K562 (cell line): Measurements from ENCODE around the gene VWA7. TPM values are rescaled to one million over a fixed set of nuclear protein-coding genes. Genes with fewer than 3 reads are reported as not detected.

Source experiments
- CC2D1A ChIP-seq: fragments of 450-650 bp; IDR thresholded peaks from 2 replicates; pipeline ENCODE4 v1.6.1; 2017; ENCODE audit warnings: mild to moderate bottlenecking
- CHD4 ChIP-seq: fragments of 200-600 bp; sonication (generic); IDR thresholded peaks from 3 replicates; pipeline ENCODE4 v1.6.1; 2012; ENCODE audit warnings: low read depth, mild to moderate bottlenecking, mixed read lengths, low read length, inconsistent platforms; ENCODE audit not compliant: insufficient read depth, insufficient replicate concordance, poor library complexity, severe bottlenecking
- E2F3 ChIP-seq: fragments of 250-450 bp; sonication (Bioruptor Pico); IDR thresholded peaks from 2 replicates; pipeline ENCODE4 v1.4.0; 2020; ENCODE audit warnings: mild to moderate bottlenecking
- HDAC2 ChIP-seq: fragments of 450-650 bp; IDR thresholded peaks from 2 replicates; pipeline ENCODE4 v1.6.1; 2016; ENCODE audit warnings: mild to moderate bottlenecking
- HMGXB4 ChIP-seq: sonication (generic); formaldehyde crosslinking; IDR thresholded peaks from 2 replicates; pipeline ENCODE4 v1.8.1; 2023; ENCODE audit warnings: mild to moderate bottlenecking, missing genetic modification reagents
- HNRNPL ChIP-seq: fragments of 200-400 bp; formaldehyde crosslinking; IDR thresholded peaks from 2 replicates; pipeline ENCODE4 v1.6.1; 2017; ENCODE audit warnings: low read depth, mild to moderate bottlenecking, low read length
- MCM2 ChIP-seq: fragments of 450-650 bp; IDR thresholded peaks from 2 replicates; pipeline ENCODE4 v1.6.1; 2017; ENCODE audit warnings: low read depth, mild to moderate bottlenecking
- MNT ChIP-seq, 2 experiments: fragments of 450-650 bp; conservative IDR thresholded peaks; 2 replicates each; pipeline ENCODE4 v1.6.1; 2017; ENCODE audit warnings: mild to moderate bottlenecking in 2 of 2, moderate library complexity in 2 of 2
- PRPF4 ChIP-seq: fragments of 200-400 bp; formaldehyde crosslinking; IDR thresholded peaks from one replicate; pipeline ENCODE4 v1.6.1; 2017; ENCODE audit warnings: low read length, low read depth, mild to moderate bottlenecking; ENCODE audit not compliant: insufficient read depth, poor library complexity, severe bottlenecking
- SMC3 ChIP-seq: conservative IDR thresholded peaks from 2 replicates; pipeline ENCODE4 v1.6.1; 2011; ENCODE audit warnings: low read depth, low read length, improper control_type of control experiment; ENCODE audit not compliant: insufficient read depth
- ZNF124 ChIP-seq: sonication (generic); formaldehyde crosslinking; IDR thresholded peaks from 2 replicates; pipeline ENCODE4 v1.8.1; 2022; ENCODE audit warnings: missing genetic modification reagents
- ZNF431 ChIP-seq: sonication (generic); formaldehyde crosslinking; IDR thresholded peaks from 2 replicates; pipeline ENCODE4 v1.8.0; 2022; ENCODE audit warnings: mild to moderate bottlenecking, missing genetic modification reagents
- ZNF561 ChIP-seq: fragments of 450-650 bp; formaldehyde crosslinking; conservative IDR thresholded peaks from 2 replicates; pipeline ENCODE4 v1.4.0; 2020; ENCODE audit warnings: mild to moderate bottlenecking, moderate library complexity
- polyA plus RNA-seq, 8 experiments: library from polyadenylated mRNA; depleted of rRNA in 4 of 8; stranded (reverse) in 5 of 8; unstranded in 3 of 8; fragments of >200 nt; fragmentation: Nextera tagmentation in 2 of 8; fragmentation: Illumina TruSeq in 1 of 8; extraction: Ambion mirVana in 2 of 8; extraction: Trizol in 1 of 8; gene quantifications; 2 replicates each; pipeline versions ENCODE4 v1.2.1 to v1.2.3, GENCODE V29; 2011 to 2014; ENCODE audit warnings: inconsistent platforms in 1 of 8, missing spikeins in 1 of 8
- total RNA-seq, 7 experiments: library from RNA; depleted of rRNA in 6 of 7; stranded (reverse); fragments of >200 nt in 6 of 7; fragmentation: Illumina TruSeq in 2 of 7; extraction: Trizol in 2 of 7; gene quantifications; 2 replicates each; pipeline versions ENCODE4 v1.2.1 to v1.2.3, GENCODE V29; 2011 to 2021; ENCODE audit warnings: low replicate concordance in 1 of 7
- TF ChIP-seq, protein P1 (sequence below): fragments of 450-650 bp; IDR thresholded peaks from 2 replicates; pipeline ENCODE4 v1.6.1; 2016; ENCODE audit warnings: mild to moderate bottlenecking
- TF ChIP-seq, protein P2 (sequence below): sonication (generic); formaldehyde crosslinking; IDR thresholded peaks from 2 replicates; pipeline ENCODE4 v1.4.0; 2020; ENCODE audit warnings: mild to moderate bottlenecking, missing genetic modification reagents

VWA7 gene
- total and polyA plus RNA-seq, 9 of the 15 experiments (the other 6 are each of a cell fraction or from before 2014, with no cell fraction given), result 0.18 to 2.9 (median 0.95) TPM

DNA sequence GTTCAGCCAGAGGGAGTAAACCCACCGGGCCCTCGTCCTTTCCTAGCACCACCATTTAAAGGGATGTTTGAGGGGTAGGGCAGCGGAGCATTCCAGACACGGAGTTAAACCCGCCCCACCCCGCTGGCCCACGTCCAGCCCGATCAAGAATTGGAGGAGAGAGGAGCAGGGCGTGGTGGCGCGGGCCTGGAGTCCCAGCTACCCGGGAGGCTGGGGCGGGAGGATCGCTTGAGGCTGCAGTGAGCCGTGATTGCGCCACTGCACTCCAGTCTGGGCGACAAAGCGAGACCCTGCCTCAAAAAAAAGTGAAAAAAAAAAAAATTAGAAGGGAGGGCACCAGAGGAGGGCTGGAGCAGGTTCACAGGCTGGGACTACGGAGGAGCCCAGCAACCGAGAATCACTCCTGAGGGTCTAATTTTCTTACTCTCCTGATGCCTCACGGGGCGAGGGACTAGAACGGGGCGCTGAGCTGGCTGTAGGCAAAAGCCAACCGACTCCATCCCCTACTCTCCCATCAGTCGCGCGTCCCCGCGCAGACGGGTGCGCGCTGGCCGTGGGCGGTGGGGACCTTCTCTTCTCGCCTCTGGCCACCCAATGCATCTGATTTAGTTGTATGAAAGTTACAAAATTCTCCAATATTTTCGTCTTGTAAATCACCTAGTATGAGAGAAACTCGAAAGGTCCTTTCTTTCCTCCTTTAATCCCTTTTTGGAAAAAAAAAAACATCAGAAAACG lies 44.3 kb upstream of the VWA7 start (continued):
- TF ChIP-seq, protein P1, sequence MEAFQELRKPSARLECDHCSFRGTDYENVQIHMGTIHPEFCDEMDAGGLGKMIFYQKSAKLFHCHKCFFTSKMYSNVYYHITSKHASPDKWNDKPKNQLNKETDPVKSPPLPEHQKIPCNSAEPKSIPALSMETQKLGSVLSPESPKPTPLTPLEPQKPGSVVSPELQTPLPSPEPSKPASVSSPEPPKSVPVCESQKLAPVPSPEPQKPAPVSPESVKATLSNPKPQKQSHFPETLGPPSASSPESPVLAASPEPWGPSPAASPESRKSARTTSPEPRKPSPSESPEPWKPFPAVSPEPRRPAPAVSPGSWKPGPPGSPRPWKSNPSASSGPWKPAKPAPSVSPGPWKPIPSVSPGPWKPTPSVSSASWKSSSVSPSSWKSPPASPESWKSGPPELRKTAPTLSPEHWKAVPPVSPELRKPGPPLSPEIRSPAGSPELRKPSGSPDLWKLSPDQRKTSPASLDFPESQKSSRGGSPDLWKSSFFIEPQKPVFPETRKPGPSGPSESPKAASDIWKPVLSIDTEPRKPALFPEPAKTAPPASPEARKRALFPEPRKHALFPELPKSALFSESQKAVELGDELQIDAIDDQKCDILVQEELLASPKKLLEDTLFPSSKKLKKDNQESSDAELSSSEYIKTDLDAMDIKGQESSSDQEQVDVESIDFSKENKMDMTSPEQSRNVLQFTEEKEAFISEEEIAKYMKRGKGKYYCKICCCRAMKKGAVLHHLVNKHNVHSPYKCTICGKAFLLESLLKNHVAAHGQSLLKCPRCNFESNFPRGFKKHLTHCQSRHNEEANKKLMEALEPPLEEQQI, result no peak
- TF ChIP-seq ZNF431 (CRISPR knock-in tag), result 0 out of 2 replicates have a peak, but pooled peaks have one; percentile 56
- no peak for TF ChIP-seq MNT (conservative IDR thresholded peaks at IDR 0.05)
- no peak for TF ChIP-seq ZNF561
- TF ChIP-seq, protein P2, sequence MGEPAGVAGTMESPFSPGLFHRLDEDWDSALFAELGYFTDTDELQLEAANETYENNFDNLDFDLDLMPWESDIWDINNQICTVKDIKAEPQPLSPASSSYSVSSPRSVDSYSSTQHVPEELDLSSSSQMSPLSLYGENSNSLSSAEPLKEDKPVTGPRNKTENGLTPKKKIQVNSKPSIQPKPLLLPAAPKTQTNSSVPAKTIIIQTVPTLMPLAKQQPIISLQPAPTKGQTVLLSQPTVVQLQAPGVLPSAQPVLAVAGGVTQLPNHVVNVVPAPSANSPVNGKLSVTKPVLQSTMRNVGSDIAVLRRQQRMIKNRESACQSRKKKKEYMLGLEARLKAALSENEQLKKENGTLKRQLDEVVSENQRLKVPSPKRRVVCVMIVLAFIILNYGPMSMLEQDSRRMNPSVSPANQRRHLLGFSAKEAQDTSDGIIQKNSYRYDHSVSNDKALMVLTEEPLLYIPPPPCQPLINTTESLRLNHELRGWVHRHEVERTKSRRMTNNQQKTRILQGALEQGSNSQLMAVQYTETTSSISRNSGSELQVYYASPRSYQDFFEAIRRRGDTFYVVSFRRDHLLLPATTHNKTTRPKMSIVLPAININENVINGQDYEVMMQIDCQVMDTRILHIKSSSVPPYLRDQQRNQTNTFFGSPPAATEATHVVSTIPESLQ (CRISPR knock-in tag), result no peak
- peak; percentile 78 for TF ChIP-seq CC2D1A
- no peak for TF ChIP-seq ZNF124
- TF ChIP-seq CHD4, result no peak
- peak; percentile 97 for TF ChIP-seq HDAC2
- no peak for TF ChIP-seq SMC3
- peak; percentile 43; the same call in 1 of the 2 replicates for TF ChIP-seq HMGXB4
- no peak for TF ChIP-seq E2F3 (CRISPR knock-in tag)
- no peak for TF ChIP-seq HNRNPL
- no peak for TF ChIP-seq MCM2
- TF ChIP-seq PRPF4, result no peak
